Measurements from ENCODE around the gene NPPB. TPM values are rescaled to one million over a fixed set of nuclear protein-coding genes. Genes with fewer than 3 reads are reported as not detected.

Gene NPPB
- polyA plus RNA-seq, 1 donor (not counting 4 experiments of a cell fraction or from before 2014, with no cell fraction given): not detected

GRCh38 chr1:11854519-11854918 is 4.2 kb downstream of the NPPB start:
- no peaks in the 10 kb centered on the region for H3K4me1 ChIP-seq (ENCODE audit: control insufficient read depth, extremely low read depth, insufficient read depth, low read length)
- dilution Hi-C loops (cut with MboI; ENCODE audit: extremely low pct_ligation_motif_present, low sequenced_read_pairs): no loop called here
- H3K9me1 ChIP-seq (ENCODE audit: control insufficient read depth, extremely low read depth, insufficient read depth, low read length): no peaks in the 10 kb centered on the region
- H3K9ac ChIP-seq (ENCODE audit: control insufficient read depth, extremely low read depth, insufficient read depth, low read length): no peak overlapping the region
- no peaks in the 10 kb centered on the region for H3K9me3 ChIP-seq (ENCODE audit: control insufficient read depth, low read depth, low read length)
- H3K27me3 ChIP-seq (ENCODE audit: control insufficient read depth, extremely low read depth, insufficient read depth, low read length): peaks cover 35% of the 10 kb centered on the region
- H3K4me3 ChIP-seq (ENCODE audit: control insufficient read depth in 2 of 3, extremely low read depth in 1 of 3, insufficient read depth in 2 of 3, low read depth in 1 of 3, low read length in 3 of 3): no peak overlapping the region
- no peaks in the 10 kb centered on the region for H3K36me3 ChIP-seq (ENCODE audit: control insufficient read depth in 2 of 2, extremely low read depth in 1 of 2, insufficient read depth in 2 of 2, low read length in 2 of 2)
- no peaks in the 10 kb centered on the region for H4K20me1 ChIP-seq (ENCODE audit: control insufficient read depth, extremely low read depth, insufficient read depth, low read length)
- no peaks in the 10 kb centered on the region for H3K79me2 ChIP-seq (ENCODE audit: control insufficient read depth, insufficient read depth, low read length)
- DNase-seq (ENCODE audit: low read depth, low spot score) (no peak), FAIRE-seq (no peak)
- H3K4me2 ChIP-seq (ENCODE audit: control insufficient read depth, extremely low read depth, insufficient read depth, low read depth, low read length): no peak overlapping the region
- no peak overlapping the region for H3K27ac ChIP-seq (ENCODE audit: control insufficient read depth, insufficient read depth, low read length)
- TF ChIP-seq CTCF (optimal IDR thresholded peaks at IDR 0.05 in 1 of 3, IDR thresholded peaks at IDR 0.05 in 1 of 3, conservative IDR thresholded peaks at IDR 0.05 in 1 of 3; ENCODE audit: extremely low read depth in 1 of 3, insufficient read depth in 2 of 3, low read length in 3 of 3) (no peak), EZH2 (IDR thresholded peaks at IDR 0.05; ENCODE audit: low read length) (no peak)
- H2AFZ ChIP-seq (ENCODE audit: control insufficient read depth, low read length): no peak overlapping the region

GRCh38 chr1:11851180-11851579 is 7.6 kb downstream of the NPPB start:
- H3K4me1 ChIP-seq (ENCODE audit: control insufficient read depth, extremely low read depth, insufficient read depth, low read length): no peaks in the 10 kb centered on the region
- peaks cover 4% of the 10 kb centered on the region for H3K27me3 ChIP-seq (ENCODE audit: control insufficient read depth, extremely low read depth, insufficient read depth, low read length)
- no peaks in the 10 kb centered on the region for H3K79me2 ChIP-seq (ENCODE audit: control insufficient read depth, insufficient read depth, low read length)
- dilution Hi-C loops (cut with MboI; ENCODE audit: extremely low pct_ligation_motif_present, low sequenced_read_pairs): no loop called here
- peaks cover 4% of the 10 kb centered on the region in 2 experiments for H3K36me3 ChIP-seq (ENCODE audit: control insufficient read depth in 2 of 2, extremely low read depth in 1 of 2, insufficient read depth in 2 of 2, low read length in 2 of 2)
- H4K20me1 ChIP-seq (ENCODE audit: control insufficient read depth, extremely low read depth, insufficient read depth, low read length): peaks cover 2% of the 10 kb centered on the region
- H3K9me3 ChIP-seq (ENCODE audit: control insufficient read depth, low read depth, low read length): no peaks in the 10 kb centered on the region
- no peak overlapping the region for H2AFZ ChIP-seq (ENCODE audit: control insufficient read depth, low read length)
- DNase-seq (ENCODE audit: low read depth, low spot score) (no peak), FAIRE-seq (no peak)
- no peak overlapping the region for H3K27ac ChIP-seq (ENCODE audit: control insufficient read depth, insufficient read depth, low read length)
- no peaks in the 10 kb centered on the region for H3K9me1 ChIP-seq (ENCODE audit: control insufficient read depth, extremely low read depth, insufficient read depth, low read length)
- no peak overlapping the region for H3K9ac ChIP-seq (ENCODE audit: control insufficient read depth, extremely low read depth, insufficient read depth, low read length)
- H3K4me3 ChIP-seq (ENCODE audit: control insufficient read depth in 2 of 3, extremely low read depth in 1 of 3, insufficient read depth in 2 of 3, low read depth in 1 of 3, low read length in 3 of 3): no peak overlapping the region
- no peak for TF ChIP-seq CTCF (optimal IDR thresholded peaks at IDR 0.05 in 1 of 3, IDR thresholded peaks at IDR 0.05 in 1 of 3, conservative IDR thresholded peaks at IDR 0.05 in 1 of 3; ENCODE audit: extremely low read depth in 1 of 3, insufficient read depth in 2 of 3, low read length in 3 of 3)
- TF ChIP-seq EZH2 (IDR thresholded peaks at IDR 0.05; ENCODE audit: low read length): no peak
- no peak overlapping the region for H3K4me2 ChIP-seq (ENCODE audit: control insufficient read depth, extremely low read depth, insufficient read depth, low read depth, low read length)

Measured in keratinocyte (primary cell).